Fibroblast of the aortic adventitia (primary cell): Measurements from ENCODE around the gene ST8SIA6. TPM values are rescaled to one million over a fixed set of nuclear protein-coding genes. Genes with fewer than 3 reads are reported as not detected.

Experiments used
- DNase-seq: peaks from one replicate; pipeline ENCODE4 v3.0.0-alpha.2; 2010; ENCODE audit warnings: low read depth
- H3K4me3 ChIP-seq: 2 replicates; pipeline ENCODE4 v1.5.1; 2011; ENCODE audit warnings: low read depth, mild to moderate bottlenecking, control low read depth, low read length, moderate library complexity
- total RNA-seq: library from RNA; depleted of rRNA; stranded (reverse); fragments of >200 nt; gene quantifications from 2 replicates; pipeline ENCODE4 v1.2.3, GENCODE V29; 2012; ENCODE audit warnings: low replicate concordance
- TF ChIP-seq, protein P1 (sequence below): IDR thresholded peaks from 2 replicates; pipeline ENCODE4 v1.5.1; 2011; ENCODE audit warnings: mild to moderate bottlenecking, low read length, control low read depth, inconsistent platforms; ENCODE audit not compliant: insufficient read depth

The ST8SIA6 gene
- total RNA-seq, 1 donor = 0.09 TPM

DNA sequence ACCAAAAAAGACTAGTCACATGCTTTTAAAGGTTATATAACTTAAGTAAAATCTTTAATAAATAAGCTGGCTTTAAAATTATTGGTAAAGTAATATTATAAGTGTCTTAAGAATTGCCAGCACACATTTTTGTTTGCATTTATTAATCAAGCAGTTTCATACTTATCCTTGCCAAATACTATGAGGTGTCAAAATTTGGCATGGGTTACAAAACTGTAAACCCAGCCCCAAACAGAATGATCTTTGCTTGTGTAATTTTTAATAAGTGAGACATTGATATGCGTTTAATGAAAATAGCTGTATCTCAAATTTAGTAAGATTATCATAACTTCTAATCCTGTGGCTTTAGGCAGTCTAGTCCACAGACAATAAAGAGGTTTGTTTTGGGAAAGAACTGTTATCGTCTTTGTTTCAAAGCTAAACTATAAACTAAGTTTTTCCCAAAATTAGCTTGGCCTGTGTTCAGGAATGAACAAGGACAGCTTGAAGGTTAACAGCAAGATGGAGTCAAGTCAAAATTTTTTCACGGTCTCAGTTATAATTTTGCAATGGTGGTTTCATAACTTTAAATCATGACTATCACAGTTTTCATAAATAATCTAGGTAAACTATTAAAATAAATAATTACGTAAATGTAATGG lies 72.8 kb downstream of the ST8SIA6 start:
- DNase-seq = peak; percentile 55
- no peak overlapping the region for H3K4me3 ChIP-seq
- TF ChIP-seq, protein P1, sequence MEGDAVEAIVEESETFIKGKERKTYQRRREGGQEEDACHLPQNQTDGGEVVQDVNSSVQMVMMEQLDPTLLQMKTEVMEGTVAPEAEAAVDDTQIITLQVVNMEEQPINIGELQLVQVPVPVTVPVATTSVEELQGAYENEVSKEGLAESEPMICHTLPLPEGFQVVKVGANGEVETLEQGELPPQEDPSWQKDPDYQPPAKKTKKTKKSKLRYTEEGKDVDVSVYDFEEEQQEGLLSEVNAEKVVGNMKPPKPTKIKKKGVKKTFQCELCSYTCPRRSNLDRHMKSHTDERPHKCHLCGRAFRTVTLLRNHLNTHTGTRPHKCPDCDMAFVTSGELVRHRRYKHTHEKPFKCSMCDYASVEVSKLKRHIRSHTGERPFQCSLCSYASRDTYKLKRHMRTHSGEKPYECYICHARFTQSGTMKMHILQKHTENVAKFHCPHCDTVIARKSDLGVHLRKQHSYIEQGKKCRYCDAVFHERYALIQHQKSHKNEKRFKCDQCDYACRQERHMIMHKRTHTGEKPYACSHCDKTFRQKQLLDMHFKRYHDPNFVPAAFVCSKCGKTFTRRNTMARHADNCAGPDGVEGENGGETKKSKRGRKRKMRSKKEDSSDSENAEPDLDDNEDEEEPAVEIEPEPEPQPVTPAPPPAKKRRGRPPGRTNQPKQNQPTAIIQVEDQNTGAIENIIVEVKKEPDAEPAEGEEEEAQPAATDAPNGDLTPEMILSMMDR = no peak

DNA sequence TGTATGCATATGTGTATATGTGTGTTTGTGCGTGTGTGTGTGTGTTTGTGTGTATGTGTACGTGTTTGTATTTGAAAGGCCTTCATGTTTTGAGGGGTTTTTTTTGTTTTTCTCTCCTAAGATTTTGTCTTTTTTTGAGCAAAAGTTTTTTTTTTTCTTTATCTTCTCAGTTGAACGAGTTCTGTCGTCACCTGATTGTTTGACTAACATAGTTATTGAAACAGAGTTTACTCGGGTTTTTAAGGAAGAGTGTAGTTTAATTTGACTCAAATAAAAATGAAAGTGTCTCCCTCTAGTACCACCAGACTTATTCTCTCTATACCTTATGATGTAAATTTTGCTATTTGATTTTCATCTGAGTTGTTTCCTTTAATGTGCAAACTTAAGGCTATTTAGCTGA lies 73.5 kb downstream of the ST8SIA6 start:
- TF ChIP-seq, protein P1 = no peak
- DNase-seq = no peak
- no peak overlapping the region for H3K4me3 ChIP-seq

DNA sequence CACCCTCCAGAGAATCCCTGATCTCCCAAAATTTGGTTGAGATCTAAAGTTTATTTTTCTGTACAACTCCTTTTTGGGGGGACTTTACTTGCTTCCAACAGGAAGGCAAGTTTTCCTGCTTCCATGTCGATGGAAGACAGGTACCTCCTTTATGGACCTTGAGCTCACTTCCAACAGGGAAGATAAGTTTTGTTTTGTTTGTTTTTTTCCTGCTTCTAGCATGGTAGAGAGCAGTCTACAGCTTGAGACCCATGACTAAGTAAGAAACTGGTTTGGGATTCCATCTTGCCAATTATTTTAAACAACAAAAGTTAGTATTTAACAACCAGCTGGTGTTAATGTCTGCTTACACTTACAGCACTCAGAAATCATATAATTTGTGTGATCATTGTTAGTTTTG lies 74.4 kb downstream of the ST8SIA6 start:
- H3K4me3 ChIP-seq = no peak overlapping the region
- DNase-seq = no peak
- TF ChIP-seq, protein P1 = no peak

DNA sequence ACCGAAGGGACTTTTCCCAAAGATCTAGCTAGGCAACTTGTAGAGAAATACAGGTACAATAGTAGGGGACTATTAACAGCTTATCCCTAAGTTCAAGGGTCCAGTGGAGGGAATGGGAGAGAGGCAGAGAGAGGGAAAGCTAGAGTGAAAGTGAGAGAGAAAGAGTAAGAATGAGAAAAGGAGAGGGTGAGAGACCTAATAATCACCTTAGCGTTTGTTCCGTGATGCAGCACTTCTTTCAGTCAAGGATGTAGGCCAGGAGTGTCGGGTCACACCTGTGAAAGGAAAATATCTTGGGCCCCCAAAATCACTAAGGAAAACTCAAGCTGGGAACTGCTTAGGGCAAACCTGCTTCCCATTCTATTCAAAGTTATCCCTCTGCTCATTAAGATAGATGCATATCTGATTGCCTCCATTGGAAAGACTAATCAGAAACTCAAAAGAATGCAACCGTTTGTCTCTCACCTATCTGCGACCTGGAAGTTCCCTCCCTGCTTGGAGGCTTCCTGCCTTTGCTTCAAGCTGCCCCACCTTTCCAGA lies 75.2 kb downstream of the ST8SIA6 start:
- no peak for DNase-seq
- no peak overlapping the region for H3K4me3 ChIP-seq
- TF ChIP-seq, protein P1 = no peak

DNA sequence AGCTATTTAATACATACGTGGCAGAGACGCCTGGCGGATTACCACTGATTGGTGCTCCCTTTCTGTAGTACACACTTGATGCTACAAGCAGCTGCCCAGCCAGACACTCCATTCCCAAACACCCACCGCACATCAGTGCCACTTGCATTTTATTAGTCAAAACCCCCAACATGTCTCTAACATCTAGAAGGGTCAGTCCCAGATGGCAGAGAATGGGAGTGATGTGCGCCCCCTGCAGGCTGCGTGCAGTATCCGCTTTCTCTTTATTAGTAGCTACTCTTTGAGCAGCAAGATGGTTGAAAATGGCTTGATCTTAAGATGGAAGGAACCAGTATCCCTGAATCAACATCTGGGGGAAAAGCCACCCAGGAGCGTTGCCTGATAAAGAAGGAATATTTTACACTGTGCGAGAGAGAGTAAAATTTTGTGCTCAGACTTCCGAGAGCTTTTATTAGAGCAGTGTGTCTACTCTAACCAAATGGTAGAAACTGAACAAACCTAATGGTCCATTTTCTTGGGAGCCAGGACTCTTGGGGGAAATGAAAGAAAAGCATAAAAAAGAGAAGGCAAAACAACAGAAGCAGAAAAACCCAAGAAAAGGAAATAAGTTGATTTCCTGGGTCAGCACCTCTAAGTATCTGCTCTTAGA lies 78.3 kb downstream of the ST8SIA6 start:
- no peak overlapping the region for H3K4me3 ChIP-seq
- TF ChIP-seq, protein P1 = peak; percentile 57
- peak; percentile 17 for DNase-seq

DNA sequence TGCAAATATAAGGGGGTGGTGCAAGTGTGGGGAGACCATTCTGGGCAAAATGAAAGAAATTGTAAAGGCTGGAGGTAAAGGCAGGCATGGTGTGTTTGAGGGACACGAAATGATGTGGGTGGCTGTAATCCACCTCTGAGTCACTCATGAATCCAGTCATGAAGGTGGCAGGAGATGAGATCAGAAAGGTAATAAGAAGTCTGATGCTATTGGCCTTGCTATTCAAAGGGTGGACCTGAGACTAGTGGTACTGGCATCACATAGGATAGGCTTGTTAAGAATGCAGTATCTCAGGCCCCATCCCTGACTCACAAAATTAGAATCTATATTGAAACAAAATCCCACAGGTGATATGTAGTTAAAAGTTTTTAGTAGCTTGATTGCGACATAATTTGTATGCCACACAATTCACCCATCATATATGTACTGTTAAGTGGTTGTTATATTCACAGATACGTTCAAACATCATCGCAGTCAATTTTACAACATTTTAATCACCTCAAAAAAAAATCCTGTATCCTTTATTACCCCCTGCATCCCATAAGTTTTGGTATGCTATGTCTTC lies 85.6 kb downstream of the ST8SIA6 start:
- no peak for DNase-seq
- TF ChIP-seq, protein P1 = no peak
- no peak overlapping the region for H3K4me3 ChIP-seq
